Peyer's patch (tissue), 4 donors: ENCODE results near the gene TXNL4B. TPM values are rescaled to one million over a fixed set of nuclear protein-coding genes. Genes with fewer than 3 reads are reported as not detected.

Experiments used
- DNase-seq, 3 donors: peaks; one replicate each; pipeline ENCODE4 v3.0.0-alpha.2; 2017 to 2019
- H3K27ac ChIP-seq, 4 donors: fragments of 200-600 bp; sonication (generic); one replicate each; pipeline ENCODE4 v1.5.1; 2016 to 2019
- H3K27me3 ChIP-seq, 2 donors: fragments of 200-600 bp; sonication (generic); one replicate each; pipeline ENCODE4 v1.5.1; 2019
- H3K36me3 ChIP-seq, 3 donors: fragments of 200-600 bp; sonication (generic); one replicate each; pipeline ENCODE4 v1.5.1; 2016 to 2019
- H3K4me1 ChIP-seq, 4 donors: fragments of 200-600 bp; sonication (generic); one replicate each; pipeline ENCODE4 v1.5.1; 2016 to 2019
- H3K4me3 ChIP-seq, 4 donors: fragments of 200-600 bp; sonication (generic); 1 replicate in 3 of 4; 2 replicates in 1 of 4; pipeline ENCODE4 v1.5.1; 2016 to 2019; ENCODE audit warnings: mild to moderate bottlenecking in 1 of 4
- H3K9me3 ChIP-seq, 4 donors: fragments of 200-600 bp; sonication (generic); one replicate each; pipeline ENCODE4 v1.5.1; 2016 to 2019; ENCODE audit warnings: mild to moderate bottlenecking in 1 of 4
- CTCF ChIP-seq, 6 experiments: fragments of 450-650 bp in 4 of 6; fragments of 200-600 bp in 2 of 6; sonication (generic) in 1 of 6; IDR thresholded peaks; one replicate each; pipeline ENCODE4 v1.5.1; 2017 to 2019; ENCODE audit warnings: antibody characterized with exemption in 6 of 6, mild to moderate bottlenecking in 3 of 6, moderate library complexity in 1 of 6
- POLR2A ChIP-seq, 2 donors: fragments of 450-650 bp; IDR thresholded peaks; one replicate each; pipeline ENCODE4 v1.5.1; 2017; ENCODE audit warnings: antibody characterized with exemption in 2 of 2, mild to moderate bottlenecking in 2 of 2, moderate library complexity in 2 of 2
- total RNA-seq, 4 donors: library from RNA; depleted of rRNA; stranded (reverse); fragments of >200 nt; gene quantifications; one replicate each; pipeline ENCODE4 v1.1.0, GENCODE V29; 2016

Gene TXNL4B
- total RNA-seq, 4 donors from 2014 or later = 7.2 to 40.4 (median 13.4) TPM

- H3K27me3 ChIP-seq = no peaks in the 10 kb centered on the region
- DNase-seq = no peak
- TF ChIP-seq CTCF (IDR thresholded peaks at IDR 0.05) = no peak
- no peak for TF ChIP-seq POLR2A (IDR thresholded peaks at IDR 0.05)
- no peaks in the 10 kb centered on the region for H3K36me3 ChIP-seq
- H3K9me3 ChIP-seq = no peaks in the 10 kb centered on the region
- no peaks in the 10 kb centered on the region for H3K4me1 ChIP-seq
- H3K27ac ChIP-seq = no peak overlapping the region
- H3K4me3 ChIP-seq = no peak overlapping the region
These were observed 41.1 kb upstream of the TXNL4B start for GRCh38 chr16:72134507-72134906.

- H3K4me1 ChIP-seq = no peaks in the 10 kb centered on the region
- TF ChIP-seq POLR2A (IDR thresholded peaks at IDR 0.05) = no peak
- no peak for TF ChIP-seq CTCF (IDR thresholded peaks at IDR 0.05)
- H3K36me3 ChIP-seq = no peaks in the 10 kb centered on the region
- no peak overlapping the region for H3K4me3 ChIP-seq
- no peak overlapping the region for H3K27ac ChIP-seq
- H3K9me3 ChIP-seq = no peaks in the 10 kb centered on the region
- DNase-seq = no peak
- H3K27me3 ChIP-seq = no peaks in the 10 kb centered on the region
These were observed 39.3 kb upstream of the TXNL4B start for GRCh38 chr16:72132726-72133125.

GRCh38 chr16:72131036-72131435, 37.6 kb upstream of the TXNL4B start:
- TF ChIP-seq CTCF (IDR thresholded peaks at IDR 0.05) (no peak), POLR2A (IDR thresholded peaks at IDR 0.05) (no peak)
- H3K27me3 ChIP-seq = no peaks in the 10 kb centered on the region
- H3K27ac ChIP-seq = no peak overlapping the region
- H3K4me1 ChIP-seq = no peaks in the 10 kb centered on the region
- no peaks in the 10 kb centered on the region for H3K36me3 ChIP-seq
- H3K4me3 ChIP-seq = no peak overlapping the region
- no peaks in the 10 kb centered on the region for H3K9me3 ChIP-seq
- DNase-seq = no peak

GRCh38 chr16:72129976-72130656, 36.7 kb upstream of the TXNL4B start:
- no peak for DNase-seq
- Histone ChIP-seq H3K4me1 (peaks cover 0 to 6% (median 0%) of the 10 kb centered on the region in 4 donors), H3K36me3 (no peaks in the 10 kb centered on the region), H3K27me3 (no peaks in the 10 kb centered on the region), H3K4me3 (no peak overlapping the region), H3K27ac (no peak overlapping the region), H3K9me3 (no peaks in the 10 kb centered on the region)
- TF ChIP-seq POLR2A (IDR thresholded peaks at IDR 0.05) (no peak), CTCF (IDR thresholded peaks at IDR 0.05) (no peak)

- Histone ChIP-seq H3K4me3 (no peak overlapping the region), H3K4me1 (peaks cover 0 to 8% (median 0%) of the 10 kb centered on the region in 4 donors), H3K9me3 (no peaks in the 10 kb centered on the region), H3K36me3 (no peaks in the 10 kb centered on the region), H3K27ac (no peak overlapping the region), H3K27me3 (no peaks in the 10 kb centered on the region)
- no peak for TF ChIP-seq CTCF (IDR thresholded peaks at IDR 0.05)
- TF ChIP-seq POLR2A (IDR thresholded peaks at IDR 0.05) = no peak
- no peak for DNase-seq
These were observed 35.3 kb upstream of the TXNL4B start for GRCh38 chr16:72128701-72129100.

- DNase-seq = no peak
- Histone ChIP-seq H3K4me3 (no peak overlapping the region), H3K4me1 (peaks cover 0 to 8% (median 0%) of the 10 kb centered on the region in 4 donors), H3K27ac (no peak overlapping the region), H3K27me3 (no peaks in the 10 kb centered on the region), H3K36me3 (no peaks in the 10 kb centered on the region), H3K9me3 (no peaks in the 10 kb centered on the region)
- TF ChIP-seq CTCF (IDR thresholded peaks at IDR 0.05) (no peak), POLR2A (IDR thresholded peaks at IDR 0.05) (no peak)
These were observed 33.0 kb upstream of the TXNL4B start for GRCh38 chr16:72126429-72126765.
